RWPE2 (cell line): ENCODE results near the gene ZNF514.

ENCODE experiments used
- ATAC-seq: fragments of 200-7000 bp; cut with Tn5 transposase; 3 replicates; pipeline ENCODE4 v1.9.1; 2021; ENCODE audit warnings: low read depth
- DNase-seq: peaks from one replicate; pipeline ENCODE4 v3.0.0-alpha.2; 2020; ENCODE audit warnings: low spot score
- H3K27ac ChIP-seq: fragments of 450-650 bp; 2 replicates; pipeline ENCODE4 v1.5.1; 2017; ENCODE audit warnings: mild to moderate bottlenecking; ENCODE audit not compliant: poor library complexity, severe bottlenecking
- H3K27me3 ChIP-seq: fragments of 250-450 bp; sonication (Bioruptor Pico); 2 replicates; pipeline ENCODE4 v1.5.1; 2021; ENCODE audit warnings: mild to moderate bottlenecking, moderate library complexity; ENCODE audit not compliant: insufficient read depth, poor library complexity, severe bottlenecking
- H3K36me3 ChIP-seq: fragments of 250-450 bp; sonication (Bioruptor Pico); 2 replicates; pipeline ENCODE4 v1.5.1; 2020; ENCODE audit warnings: low read depth, mild to moderate bottlenecking, moderate library complexity
- H3K4me1 ChIP-seq: fragments of 250-450 bp; sonication (Bioruptor Pico); 2 replicates; pipeline ENCODE4 v1.5.1; 2021; ENCODE audit warnings: mild to moderate bottlenecking, moderate library complexity; ENCODE audit not compliant: insufficient read depth, poor library complexity, severe bottlenecking
- H3K4me3 ChIP-seq: fragments of 250-450 bp; sonication (Bioruptor Pico); 2 replicates; pipeline ENCODE4 v1.5.1; 2021; ENCODE audit warnings: mild to moderate bottlenecking, moderate library complexity; ENCODE audit not compliant: severe bottlenecking
- H3K9me3 ChIP-seq: fragments of 250-450 bp; sonication (Bioruptor Pico); 2 replicates; pipeline ENCODE4 v1.5.1; 2021; ENCODE audit warnings: mild to moderate bottlenecking, moderate library complexity; ENCODE audit not compliant: severe bottlenecking
- CTCF ChIP-seq: fragments of 450-650 bp; IDR thresholded peaks from one replicate; pipeline ENCODE4 v1.5.1; 2017; ENCODE audit warnings: mild to moderate bottlenecking, moderate library complexity; ENCODE audit not compliant: poor library complexity, severe bottlenecking

The ZNF514 gene

DNA sequence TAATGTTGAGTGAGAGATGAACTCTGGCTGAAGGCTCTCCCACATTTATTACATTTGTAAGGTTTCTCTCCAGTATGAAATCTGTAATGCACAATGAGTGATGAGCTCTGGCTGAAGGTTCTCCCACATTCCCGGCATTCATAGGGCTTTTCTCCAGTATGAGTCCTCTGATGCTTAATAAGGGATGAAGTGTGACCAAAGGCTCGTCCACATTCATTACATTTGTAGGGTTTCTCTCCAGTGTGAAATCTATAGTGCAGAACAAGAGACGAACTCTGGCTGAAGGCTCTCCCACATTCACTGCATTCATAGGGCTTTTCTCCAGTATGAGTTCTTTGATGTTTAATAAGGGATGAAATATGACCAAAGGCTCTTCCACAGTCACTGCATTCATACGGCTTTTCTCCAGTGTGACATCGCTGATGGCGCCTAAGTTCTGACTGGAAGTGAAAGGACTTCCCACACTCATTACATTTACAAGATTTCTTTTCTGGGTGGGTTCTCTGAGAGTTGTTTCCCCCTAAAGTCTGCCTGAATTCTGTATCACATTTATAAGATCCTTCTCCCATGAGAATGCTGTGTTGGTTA, 10.2 kb downstream of the ZNF514 start:
- DNase-seq (no peak), ATAC-seq (no peak)
- no peak for TF ChIP-seq CTCF
- no peaks in the 10 kb centered on the region for H3K4me1 ChIP-seq
- H3K9me3 ChIP-seq: peaks cover 44% of the 10 kb centered on the region
- H3K36me3 ChIP-seq: peaks cover 57% of the 10 kb centered on the region
- H3K27ac ChIP-seq: no peak overlapping the region
- H3K27me3 ChIP-seq: no peaks in the 10 kb centered on the region
- no peak overlapping the region for H3K4me3 ChIP-seq

- H3K27me3 ChIP-seq: no peaks in the 10 kb centered on the region
- no peak overlapping the region for H3K4me3 ChIP-seq
- peaks cover 23% of the 10 kb centered on the region for H3K9me3 ChIP-seq
- no peaks in the 10 kb centered on the region for H3K4me1 ChIP-seq
- DNase-seq (no peak), ATAC-seq (no peak)
- no peak overlapping the region for H3K27ac ChIP-seq
- no peak for TF ChIP-seq CTCF
- peaks cover under 1% of the 10 kb centered on the region for H3K36me3 ChIP-seq
These were observed 15.8 kb downstream of the ZNF514 start for GRCh38 chr2:95143838-95144237.

DNA sequence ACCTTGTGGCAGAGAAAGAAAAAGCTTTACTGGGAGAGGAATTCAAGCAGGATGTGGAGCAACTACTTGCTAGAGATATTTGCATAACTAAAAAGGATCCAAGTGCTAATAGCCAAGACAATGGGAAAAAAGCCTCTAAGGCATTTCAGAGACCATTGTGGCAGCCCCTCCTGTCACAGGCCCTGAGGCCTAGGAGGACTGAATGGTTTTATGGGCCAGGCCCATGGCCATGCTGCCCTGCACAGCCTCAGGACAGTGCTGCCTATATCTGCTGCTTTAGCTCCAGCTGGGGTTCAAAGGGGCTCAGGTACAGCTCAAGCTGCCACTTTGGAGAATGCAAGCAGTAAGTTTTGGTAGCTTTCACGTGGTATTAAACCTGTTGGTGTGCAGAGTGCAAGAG, 20.9 kb downstream of the ZNF514 start:
- Histone ChIP-seq H3K27ac (no peak overlapping the region), H3K36me3 (no peaks in the 10 kb centered on the region), H3K27me3 (no peaks in the 10 kb centered on the region), H3K4me3 (no peak overlapping the region), H3K9me3 (no peaks in the 10 kb centered on the region), H3K4me1 (no peaks in the 10 kb centered on the region)
- DNase-seq (no peak), ATAC-seq (no peak)
- no peak for TF ChIP-seq CTCF

GRCh38 chr2:95122197-95122551, 37.5 kb downstream of the ZNF514 start:
- Histone ChIP-seq H3K4me3 (peak overlapping the region; percentile 71), H3K4me1 (peaks cover 8% of the 10 kb centered on the region), H3K36me3 (peaks cover 15% of the 10 kb centered on the region), H3K9me3 (no peaks in the 10 kb centered on the region), H3K27ac (peak overlapping the region; percentile 62), H3K27me3 (no peaks in the 10 kb centered on the region)
- TF ChIP-seq CTCF: no peak
- DNase-seq (no peak), ATAC-seq (no peak)

DNA sequence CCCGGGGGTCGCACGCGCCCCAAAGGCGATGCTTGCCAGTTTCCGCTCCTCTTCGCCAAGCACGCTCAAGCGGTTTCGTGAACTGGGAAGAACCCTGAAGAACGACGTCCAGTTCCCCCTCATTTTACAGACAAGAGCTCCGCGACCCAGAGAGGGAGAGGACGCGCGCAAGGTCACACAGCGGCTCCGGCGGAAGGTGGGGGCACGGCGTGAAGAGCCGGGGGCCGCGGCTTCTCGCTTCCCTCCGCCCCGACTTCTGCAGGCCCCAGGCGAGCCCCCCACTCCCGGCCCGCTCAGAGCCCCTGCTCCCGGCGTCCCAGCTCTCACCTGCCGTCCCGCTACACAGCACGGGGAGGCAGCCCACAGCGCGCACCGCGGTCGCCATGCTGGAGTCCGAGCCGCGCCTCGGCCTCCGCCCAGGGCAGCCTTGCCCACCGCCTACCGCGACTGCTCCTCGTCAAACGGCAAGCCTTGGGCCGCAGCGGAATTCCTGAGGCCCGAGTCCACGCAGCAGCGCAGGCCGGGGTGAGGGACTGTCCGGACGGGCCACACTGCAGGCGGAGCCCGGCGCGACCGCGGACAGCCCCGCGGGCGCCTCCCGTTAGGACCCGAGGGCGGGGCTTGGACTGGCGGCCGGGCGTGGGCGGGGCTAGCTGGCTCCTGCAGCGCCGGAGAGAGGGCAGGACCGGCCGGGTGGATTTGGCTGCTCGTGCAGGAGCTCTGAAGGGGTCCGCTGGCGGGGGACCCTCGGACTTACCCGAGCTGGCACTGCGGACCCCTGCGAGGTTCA, 38.0 kb downstream of the ZNF514 start, which contains the start of gene MRPS5:
TSS of gene MRPS5 (minus strand) at position 402 of the 790 bp plus-strand sequence. CDS start at position 385, 17 bp downstream.
- peak; percentile 72 for DNase-seq
- no peak for TF ChIP-seq CTCF
- peak; percentile 92 for ATAC-seq
- peak within 1 kb of the TSS; percentile 62 for H3K27ac ChIP-seq
- H3K9me3 ChIP-seq: no peaks in the 10 kb centered on the region
- H3K36me3 ChIP-seq: peaks cover 17% of the 10 kb centered on the region
- no peaks in the 10 kb centered on the region for H3K27me3 ChIP-seq
- H3K4me1 ChIP-seq: peaks cover 8% of the 10 kb centered on the region
- H3K4me3 ChIP-seq: peak within 1 kb of the TSS; percentile 71
